NCI-H1092 treated with DMSO at 0.1 percent for 48 hours (cell line): ENCODE data around the gene MYO5A.

Source experiments
- DNase-seq: peaks from one replicate; lab custom pipeline; 2025; lab: John Stamatoyannopoulos, UW

The MYO5A gene

DNA sequence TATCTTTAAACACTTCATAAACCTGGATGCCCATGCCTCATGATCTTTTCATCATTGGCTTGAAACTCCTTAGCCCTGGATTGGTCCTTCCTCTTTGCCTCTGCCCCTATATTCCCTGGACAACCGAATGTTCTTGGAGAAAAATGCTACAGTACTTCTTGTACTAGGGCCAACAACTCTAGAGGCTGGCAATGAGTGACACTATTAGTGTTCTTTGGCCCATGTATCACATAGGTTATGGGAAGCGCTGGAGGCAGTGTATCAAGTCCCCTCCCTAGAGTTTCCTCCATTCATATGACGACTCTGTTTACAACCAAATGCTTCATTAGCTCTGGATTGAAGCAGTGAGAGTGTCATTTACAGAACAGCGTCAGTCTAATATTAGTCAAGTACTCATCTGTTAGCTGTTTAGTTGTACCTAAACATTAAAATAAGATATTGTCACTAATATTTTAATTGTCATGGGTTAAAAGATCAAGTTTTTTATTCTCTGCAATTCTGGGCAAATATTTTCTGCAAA lies 166.6 kb downstream of the MYO5A start:
- DNase-seq = no peak

DNA sequence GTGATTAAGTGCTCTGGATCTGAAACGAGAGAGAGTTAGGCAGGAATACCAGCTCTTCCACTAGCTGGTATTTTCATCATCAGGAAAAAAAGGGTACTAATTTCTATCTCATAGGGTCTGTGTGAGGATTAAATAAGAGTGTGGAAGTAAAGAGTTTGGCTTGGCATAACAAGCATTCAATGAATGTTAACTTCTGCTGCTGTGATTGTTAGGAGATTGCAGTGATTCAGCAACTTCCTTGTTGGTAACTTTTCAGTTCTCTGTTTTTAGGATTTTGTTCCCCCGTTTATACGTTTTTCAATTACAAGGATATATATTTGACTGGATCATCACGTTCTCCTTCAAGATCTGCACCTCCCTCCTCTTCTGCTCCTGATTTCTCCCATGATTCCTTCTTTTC lies 167.2 kb downstream of the MYO5A start:
- DNase-seq = no peak

DNA sequence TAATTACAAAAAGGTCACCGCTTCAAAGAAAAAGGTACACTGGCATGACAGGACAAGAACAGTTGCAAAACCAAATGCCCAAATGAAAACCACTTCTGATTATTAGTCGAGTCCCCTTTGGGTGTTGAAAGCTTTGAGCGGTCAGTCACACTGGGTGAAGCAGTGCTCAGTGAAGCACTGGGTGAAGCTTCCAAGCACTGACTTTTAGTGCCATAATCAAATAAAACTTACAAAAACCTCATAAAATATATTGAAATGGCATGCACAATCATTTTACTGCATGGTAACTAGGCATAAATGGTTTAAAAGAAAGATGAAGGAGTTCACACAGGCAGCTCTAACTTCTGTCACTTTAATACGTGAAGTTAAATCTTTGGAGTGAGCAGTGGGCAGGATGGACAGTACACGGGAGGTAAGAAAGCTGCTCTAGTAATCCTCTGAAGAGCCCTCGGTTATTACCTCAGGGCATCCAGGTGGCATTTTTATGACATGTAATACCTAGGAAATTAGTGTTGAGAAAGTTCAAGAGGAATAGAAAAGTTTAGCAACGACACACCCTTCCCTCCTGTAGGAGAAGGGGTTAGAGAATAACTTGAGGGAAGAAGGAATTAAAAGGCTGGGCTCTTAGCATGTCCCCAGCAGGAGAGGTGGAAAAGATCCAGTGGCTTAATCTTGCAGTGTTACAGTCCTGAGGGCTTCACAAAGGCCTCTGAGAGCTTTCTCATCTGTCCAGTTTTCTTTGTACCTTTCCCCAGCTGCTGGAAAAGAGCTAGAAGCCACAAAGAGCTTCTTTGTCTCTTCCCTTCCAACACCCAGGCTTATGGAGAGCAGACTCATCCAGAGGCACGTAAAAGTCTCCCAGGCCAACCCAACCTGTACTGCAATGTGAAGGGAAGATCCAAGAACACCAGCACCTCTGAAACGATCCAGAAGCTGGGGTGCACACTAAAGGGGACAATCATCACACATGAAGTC lies 168.2 kb downstream of the MYO5A start:
- no peak for DNase-seq

DNA sequence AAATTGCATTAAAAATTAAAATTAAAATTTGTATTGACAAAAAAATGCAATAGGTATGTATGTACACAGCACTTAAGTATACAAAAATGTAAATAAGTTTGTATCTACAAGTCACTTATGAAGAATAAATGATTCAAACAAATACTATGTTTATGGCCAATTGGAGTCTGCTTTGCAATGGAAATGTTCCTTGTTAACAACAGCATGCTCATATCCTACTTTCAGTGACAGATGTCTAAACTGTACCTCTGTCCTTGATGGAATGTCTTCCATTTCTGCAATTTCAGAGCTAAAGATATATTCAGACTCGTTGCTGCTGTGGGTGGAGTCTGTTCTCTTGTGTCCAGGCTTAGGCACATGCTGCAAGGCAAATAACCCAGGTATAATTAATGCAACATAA lies 169.0 kb downstream of the MYO5A start:
- no peak for DNase-seq

DNA sequence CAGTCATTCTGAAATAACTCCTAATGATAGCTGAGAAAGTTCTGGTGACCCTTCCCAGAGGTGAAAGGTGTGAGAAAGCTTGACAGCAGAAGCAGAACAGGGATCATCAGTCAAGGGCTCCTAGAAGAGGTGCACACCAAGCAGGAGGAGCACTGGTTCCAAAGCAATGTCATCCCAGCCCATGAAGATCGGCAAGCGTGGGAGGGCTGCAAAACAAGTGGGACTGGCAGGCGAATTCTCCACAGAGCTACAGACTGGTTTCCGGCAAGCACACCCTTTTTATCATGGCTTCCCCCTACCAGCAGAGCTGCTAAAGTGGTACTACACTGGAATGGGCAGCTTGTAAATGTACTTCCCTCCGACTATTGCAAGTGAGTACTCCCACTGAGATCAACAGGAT lies 170.7 kb downstream of the MYO5A start:
- DNase-seq = no peak

DNA sequence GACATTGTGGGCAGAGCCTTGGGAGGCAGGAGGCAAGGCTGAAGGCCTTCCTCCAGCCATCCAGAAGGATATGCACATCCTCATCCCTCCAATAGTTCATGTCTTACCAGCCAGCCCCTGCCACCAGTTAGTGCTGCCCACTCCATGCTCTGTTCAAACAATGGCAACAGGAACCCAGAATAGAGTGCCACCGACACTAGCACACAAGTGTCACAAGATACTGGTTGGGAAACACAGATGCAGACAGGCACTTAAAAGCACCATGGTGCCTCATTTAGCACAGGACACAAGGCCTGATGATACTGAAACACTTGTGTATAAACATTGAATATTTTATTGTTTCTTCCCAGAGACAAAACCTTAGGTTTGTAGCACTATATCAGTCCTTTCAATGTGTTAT lies 176.6 kb downstream of the MYO5A start:
- DNase-seq = no peak

DNA sequence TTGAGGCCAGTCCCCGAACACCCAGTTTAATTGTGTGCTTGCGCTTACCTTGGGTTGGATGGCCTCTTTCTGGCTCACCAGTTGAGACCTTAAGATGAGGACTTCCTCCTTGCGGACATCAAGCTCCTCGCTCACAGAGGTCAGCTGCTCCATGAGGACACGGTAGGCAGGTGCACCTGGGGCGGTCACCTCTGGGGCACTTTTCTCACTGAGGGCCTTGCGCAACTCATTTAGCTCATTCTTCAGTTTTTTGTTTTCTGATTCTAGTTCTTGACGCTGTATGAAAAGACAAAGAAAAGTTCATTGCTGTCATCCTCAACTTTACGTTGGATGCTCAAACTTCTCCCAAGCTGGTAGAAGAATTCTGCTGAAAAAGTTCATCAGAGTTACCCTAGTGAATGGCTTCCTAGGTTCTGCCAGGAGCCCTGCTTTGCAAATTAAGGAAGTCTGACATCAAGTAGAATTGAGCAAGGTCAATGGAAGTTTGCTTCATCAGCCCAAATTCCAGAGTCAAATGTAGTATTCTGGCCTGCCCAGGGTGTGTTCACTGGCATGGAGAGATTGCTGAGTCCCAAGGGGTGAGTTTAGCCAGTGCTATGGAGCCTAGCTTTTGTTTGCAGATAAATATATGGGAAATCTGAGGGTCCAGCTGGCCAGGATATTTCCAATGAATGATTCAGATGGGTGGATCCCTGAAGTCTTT lies 177.3 kb downstream of the MYO5A start:
- no peak for DNase-seq

DNA sequence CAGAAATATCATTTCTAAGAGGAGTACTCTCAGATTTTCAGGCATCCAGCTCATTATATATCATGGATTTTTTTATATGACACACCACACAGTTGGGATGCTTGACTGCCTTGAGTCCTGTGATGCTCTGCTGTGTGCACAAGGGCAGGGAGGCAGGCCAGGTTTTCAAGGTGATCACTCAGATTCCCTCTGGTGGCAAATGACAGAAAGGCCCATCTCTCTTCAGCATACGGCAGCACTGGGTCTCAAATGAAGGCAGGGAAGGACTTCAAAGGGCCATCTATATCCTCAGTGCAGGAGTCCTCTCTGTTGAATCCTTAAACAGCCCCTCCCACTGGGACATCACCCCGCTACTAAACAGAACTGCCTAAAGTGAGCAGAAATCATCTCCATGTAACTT lies 178.3 kb downstream of the MYO5A start:
- DNase-seq = no peak

DNA sequence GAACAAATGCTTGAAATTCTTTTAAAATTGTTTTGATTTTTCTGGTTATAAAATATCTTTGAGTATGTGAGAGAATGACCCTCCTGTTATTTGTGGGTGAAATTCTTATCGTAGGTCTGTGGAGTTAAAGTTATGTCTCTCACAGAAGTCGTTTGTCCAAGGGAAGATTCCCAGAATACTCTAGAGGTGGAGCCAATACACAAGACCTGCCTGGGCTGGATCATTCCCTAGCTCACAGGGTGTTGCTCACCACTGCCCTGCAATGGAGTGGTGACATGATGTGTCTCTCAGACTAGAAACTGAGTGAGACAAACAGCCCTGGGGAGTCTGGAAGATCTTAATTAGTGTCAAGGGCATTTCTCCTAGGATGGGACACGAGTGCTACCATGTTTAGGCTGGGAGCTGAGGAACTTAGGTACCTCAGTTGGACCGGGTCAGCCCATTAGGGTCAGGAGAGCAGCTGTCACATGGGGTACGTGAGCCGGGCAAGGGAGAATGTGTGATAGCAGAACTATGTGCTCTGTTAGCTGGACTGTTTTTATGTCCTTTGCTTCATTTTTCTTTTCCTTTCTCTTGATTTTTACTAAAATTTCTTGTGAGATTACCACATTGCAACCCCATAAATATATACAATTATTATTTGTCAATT lies 179.5 kb downstream of the MYO5A start:
- DNase-seq = no peak

DNA sequence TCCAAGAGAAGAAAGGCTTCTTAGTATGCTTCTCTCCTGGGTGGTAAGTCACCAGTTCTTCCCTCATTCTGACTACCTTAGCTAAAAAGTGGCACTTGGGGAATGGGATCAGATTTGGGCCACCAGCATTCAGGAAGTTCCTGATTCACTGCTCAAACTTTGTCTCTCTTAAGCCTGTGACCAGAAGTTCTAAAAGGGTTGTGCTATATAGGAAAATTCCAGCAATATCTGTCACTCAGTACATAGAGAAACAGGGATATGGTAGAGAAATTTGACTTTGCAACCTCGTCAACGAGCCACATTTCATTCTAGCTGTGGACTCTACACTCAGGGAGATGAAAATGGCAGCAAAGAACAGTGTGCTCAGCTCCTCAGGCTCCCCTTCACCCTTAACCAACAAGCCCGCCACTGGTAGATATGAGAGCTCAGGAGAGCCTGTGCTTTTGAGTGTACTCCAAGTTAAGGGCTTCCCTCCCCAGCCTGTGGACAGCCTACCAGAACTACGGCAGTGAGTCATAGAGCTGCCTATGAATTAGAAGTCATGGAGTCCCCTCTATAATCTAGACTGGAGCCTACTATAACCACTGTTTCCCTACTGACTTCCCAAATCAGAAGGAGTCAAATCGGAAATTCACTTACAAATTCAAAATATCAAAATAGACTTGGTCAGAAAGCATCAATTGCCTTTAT lies 180.5 kb downstream of the MYO5A start:
- no peak for DNase-seq

DNA sequence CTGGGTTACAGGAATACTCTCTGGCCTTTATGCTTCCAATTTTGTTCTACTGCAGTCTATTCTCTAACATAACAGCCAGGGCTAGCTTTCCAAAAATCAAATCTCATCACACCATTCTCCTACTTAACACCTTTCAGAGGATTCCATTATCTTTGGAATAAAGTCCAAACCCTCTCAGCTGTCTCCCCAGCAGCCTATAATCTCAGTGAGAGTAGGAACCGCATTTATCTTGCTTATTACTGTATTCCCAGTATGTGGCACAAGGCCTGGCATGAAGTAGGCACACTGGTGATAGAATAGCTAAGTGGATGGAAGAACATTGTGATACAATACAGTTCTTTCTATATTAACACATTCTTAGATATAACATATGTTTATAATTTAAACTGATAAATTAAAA lies 184.1 kb downstream of the MYO5A start:
- no peak for DNase-seq

DNA sequence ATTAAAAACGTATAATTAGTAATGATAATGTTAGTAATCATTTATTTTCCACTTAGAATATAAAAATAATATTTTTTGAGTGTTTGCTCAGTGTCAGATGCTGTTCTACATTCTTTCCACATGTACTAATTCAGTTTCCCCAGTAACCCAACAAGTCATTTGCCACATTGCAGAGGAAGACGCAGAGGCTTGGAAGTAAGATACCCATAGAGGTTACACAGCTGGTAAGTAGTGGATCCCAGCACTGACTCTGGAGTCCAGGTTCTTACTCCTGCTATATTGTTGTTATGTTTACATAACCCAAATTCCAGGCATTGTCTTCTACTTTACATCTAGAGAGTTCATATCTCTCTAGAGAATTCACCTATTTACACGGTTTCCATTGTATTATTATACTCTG lies 184.8 kb downstream of the MYO5A start:
- DNase-seq = no peak

DNA sequence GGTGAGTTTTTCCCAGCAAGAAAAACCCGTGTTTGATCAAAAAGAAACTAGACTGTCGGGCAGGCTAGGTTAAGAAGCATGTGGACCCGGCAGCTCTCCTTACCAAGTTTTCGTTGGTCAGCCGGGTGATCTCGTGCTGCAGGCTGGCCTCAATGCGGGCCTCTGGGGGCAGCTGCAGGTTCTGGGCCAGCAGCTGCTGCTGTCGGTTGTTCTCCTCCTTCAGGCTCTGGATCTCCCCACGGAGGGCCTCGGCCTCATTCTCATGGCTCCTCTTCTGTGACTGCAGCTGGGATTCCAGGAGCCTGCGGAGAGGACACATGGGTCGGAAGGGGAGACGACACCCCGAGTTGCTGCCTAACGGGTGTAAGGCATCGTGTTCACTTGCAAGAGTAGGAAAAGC lies 188.6 kb downstream of the MYO5A start:
- no peak for DNase-seq

DNA sequence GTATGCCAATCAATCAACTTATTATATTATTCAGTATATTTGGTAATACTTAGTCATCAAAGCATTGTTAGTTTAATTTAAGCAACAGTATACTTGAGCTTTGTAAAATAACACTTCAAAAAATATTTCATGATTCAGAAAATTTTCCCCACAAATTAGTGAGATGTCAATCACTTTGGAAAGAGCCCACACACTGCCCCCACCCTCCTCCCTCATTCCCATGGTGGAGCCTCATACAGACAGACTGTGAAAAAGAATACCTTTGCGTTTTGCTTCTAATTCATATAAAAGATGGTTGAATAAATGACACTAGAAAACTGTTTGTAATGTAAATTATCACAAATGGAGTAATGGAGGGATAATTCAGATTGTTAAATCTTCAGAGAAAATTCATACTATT lies 189.8 kb downstream of the MYO5A start:
- no peak for DNase-seq

DNA sequence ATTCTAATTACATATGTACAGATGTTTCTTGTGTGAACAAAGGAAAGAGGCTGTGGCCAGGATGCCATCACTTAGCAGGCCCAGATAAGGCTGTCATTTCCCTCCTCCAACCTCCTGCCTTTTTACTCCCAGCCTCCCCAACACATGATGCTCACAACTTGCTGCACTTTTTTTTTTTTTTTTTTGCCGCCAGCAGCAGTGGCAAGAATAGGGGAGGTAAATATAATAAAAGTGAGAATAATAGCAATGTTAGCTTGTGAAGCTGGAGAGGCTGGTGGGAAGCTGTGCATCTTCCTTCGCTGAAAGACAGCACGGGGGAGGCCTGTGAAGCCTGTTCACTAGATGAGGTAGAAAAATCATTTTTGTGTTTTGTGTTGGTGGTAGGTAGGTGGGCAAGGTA lies 190.6 kb downstream of the MYO5A start:
- no peak for DNase-seq

DNA sequence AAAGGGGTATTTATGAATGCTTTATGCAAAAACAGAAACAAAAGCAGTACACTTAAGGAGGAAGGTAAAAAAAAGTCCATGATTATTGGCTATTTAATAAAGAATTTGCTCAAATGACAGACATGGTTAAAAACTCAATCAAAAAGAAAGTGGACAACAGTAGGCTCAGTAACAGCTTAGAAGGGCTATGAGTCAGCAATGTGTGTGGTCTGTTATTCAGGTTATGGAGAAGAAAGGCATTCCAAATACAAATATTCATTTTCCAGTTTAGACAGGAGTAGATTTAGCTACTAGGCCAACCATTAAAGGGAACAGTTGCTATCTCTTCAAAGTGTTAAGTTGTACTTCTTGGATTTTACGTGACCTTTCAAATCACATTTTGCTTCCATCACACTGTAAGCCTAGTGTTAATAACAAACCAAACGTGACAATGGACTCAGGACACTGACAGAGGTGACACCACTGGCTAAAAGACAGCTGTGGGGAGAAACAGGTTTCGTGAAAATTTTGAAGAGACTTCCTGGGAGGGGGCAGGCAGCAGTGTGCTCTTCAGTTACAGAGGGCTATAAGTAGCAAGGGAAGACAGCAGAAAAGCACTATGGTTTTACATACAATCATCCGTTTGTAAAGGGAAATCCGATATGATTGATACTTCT lies 191.4 kb downstream of the MYO5A start:
- no peak for DNase-seq

DNA sequence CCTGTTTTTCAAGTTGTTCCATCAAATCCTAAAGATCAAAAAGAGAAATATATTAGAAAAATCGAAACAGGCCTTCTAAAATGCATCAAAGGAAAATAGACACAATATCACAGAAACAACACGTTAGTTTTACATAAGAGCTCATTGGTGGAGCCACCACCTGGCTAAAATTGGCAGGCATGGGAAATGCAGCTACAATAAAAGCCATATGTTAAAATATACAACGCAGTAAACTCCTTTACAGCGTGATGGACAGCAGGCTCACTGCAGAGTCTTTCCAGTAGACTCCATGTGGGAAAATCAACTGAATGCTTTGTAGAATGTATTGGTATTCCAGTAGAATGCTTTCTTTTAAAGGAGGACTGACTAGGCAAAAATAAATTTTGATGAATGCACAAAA lies 192.2 kb downstream of the MYO5A start:
- DNase-seq = no peak

DNA sequence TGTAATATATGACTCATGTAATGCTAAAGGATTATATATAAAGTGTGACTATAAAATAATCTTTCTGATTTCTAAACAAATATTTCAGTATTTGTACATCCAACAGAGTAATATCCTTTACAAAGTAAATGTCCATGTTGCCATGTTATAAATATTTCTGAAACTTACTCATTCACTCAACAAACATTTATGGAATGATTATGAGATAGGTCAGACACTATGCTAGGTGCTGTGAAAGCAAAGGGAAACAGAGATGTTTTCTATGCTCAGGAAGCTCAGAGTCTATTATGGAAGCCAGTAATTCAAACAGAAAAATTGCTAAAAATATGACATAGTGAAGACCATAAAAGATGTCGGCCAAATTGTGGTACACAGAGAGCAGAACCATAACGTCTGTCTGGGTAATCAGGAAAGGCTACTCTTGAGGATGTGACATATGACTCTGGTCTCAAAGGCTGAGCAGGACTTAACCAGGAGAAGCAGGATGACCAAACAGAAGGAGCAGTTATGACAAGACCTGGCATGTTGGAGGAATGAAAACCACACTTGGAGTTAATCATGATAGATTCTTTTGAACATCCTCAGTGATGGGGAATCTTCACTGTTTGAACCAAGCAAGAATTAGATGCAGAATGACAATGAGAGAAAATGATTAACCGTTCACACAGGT lies 194.1 kb downstream of the MYO5A start:
- no peak for DNase-seq

DNA sequence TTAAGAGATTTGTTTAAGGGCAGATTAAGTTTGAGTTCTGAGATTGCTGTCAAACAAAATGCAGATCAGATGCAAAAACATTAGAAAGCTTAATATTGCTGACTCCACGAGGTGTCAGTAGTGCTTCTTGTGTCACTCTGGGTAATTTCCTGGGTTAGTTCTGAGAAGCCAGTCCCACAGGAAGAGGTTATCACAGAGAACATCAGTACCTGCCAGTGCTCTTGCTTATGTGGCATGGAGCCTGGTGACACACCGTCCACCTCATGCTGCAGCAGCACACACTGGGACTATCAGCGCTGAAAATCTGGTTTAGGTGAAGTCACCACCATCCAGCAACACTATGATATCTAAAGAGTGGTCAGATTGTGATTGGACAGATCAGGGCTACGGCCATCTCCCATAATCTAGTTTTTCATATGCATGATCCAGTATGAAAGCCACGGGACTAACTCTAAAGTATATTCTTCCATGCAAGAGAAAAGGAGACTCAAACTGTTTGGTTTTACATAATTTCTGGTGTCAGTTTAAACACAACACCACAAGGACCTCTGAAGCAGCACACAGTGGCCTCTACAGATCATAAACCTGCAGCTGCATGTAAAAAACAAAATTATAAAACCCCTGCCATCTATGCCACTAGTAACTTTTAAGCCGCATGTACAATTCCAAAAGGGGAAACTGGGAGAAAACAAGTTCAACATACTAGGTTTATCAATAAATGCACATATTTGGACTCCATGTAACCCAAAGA lies 197.0 kb downstream of the MYO5A start:
- no peak for DNase-seq

DNA sequence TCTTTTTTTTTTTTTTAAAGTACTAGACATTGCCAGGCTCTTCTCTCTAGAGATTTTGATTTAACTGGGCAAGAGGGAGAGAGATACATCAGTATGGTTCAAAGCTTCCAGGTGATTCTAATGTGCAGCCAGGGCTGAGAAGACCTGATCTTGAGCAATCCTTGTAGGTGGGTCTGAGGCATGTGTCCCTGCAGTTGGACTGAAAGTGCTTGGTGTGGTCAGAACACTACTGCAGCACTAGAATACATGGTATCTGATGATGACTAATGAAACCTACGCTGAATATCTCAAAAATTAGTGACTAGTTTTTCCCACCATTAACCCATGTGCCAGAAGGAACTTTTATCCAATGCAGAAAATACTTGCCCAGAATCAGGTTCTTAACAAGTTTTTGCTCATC lies 198.7 kb downstream of the MYO5A start:
- DNase-seq = no peak
